Activated T-helper 17 cell treated with anti-CD3 and anti-CD28 coated beads, Interleukin-2, amount 50 U/mL, for 72 hours (primary cell): ENCODE data around the gene TPD52L1. TPM values are rescaled to one million over a fixed set of nuclear protein-coding genes. Genes with fewer than 3 reads are reported as not detected.

Experiments
- ATAC-seq: fragments of 150-1000 bp; cut with Tn5 transposase; replicated peaks from 2 replicates; pipeline ENCODE4 v1.10.0; 2021; ENCODE audit warnings: mild to moderate bottlenecking, moderate library complexity
- H3K27ac Mint-ChIP-seq: one replicate; pipeline ENCODE4 v1.8.0; 2022; ENCODE audit warnings: mixed read lengths
- H3K27me3 Mint-ChIP-seq: one replicate; pipeline ENCODE4 v1.8.0; 2022; ENCODE audit warnings: mixed read lengths
- H3K36me3 Mint-ChIP-seq: one replicate; pipeline ENCODE4 v1.8.0; 2022; ENCODE audit warnings: low read depth, mild to moderate bottlenecking, mixed read lengths
- H3K4me1 Mint-ChIP-seq: one replicate; pipeline ENCODE4 v1.8.0; 2022; ENCODE audit warnings: mixed read lengths
- H3K4me3 Mint-ChIP-seq: one replicate; pipeline ENCODE4 v1.8.0; 2022; ENCODE audit warnings: mild to moderate bottlenecking, mixed read lengths
- H3K9me3 Mint-ChIP-seq: one replicate; pipeline ENCODE4 v1.8.0; 2022; ENCODE audit warnings: mixed read lengths
- total RNA-seq, 2 donors: library from RNA; stranded (reverse); gene quantifications; one replicate each; pipeline ENCODE4 v1.2.3, GENCODE V29; 2022

TPD52L1 gene
- total RNA-seq, 2 donors from 2014 or later = 0.58 to 1.1 TPM

- no peaks in the 10 kb centered on the region for H3K27me3 Mint-ChIP-seq
- H3K4me3 Mint-ChIP-seq = no peak overlapping the region
- H3K9me3 Mint-ChIP-seq = no peaks in the 10 kb centered on the region
- H3K27ac Mint-ChIP-seq = no peak overlapping the region
- no peaks in the 10 kb centered on the region for H3K36me3 Mint-ChIP-seq
- no peaks in the 10 kb centered on the region for H3K4me1 Mint-ChIP-seq
- no peak for ATAC-seq
These were observed 44.9 kb downstream of the TPD52L1 start for GRCh38 chr6:125198398-125198937.

GRCh38 chr6:125200941-125201340, 47.4 kb downstream of the TPD52L1 start:
- Mint-ChIP-seq H3K4me3 (no peak overlapping the region), H3K9me3 (no peaks in the 10 kb centered on the region), H3K4me1 (no peaks in the 10 kb centered on the region), H3K27ac (no peak overlapping the region), H3K36me3 (no peaks in the 10 kb centered on the region), H3K27me3 (no peaks in the 10 kb centered on the region)
- ATAC-seq = no peak

- Mint-ChIP-seq H3K4me1 (no peaks in the 10 kb centered on the region), H3K4me3 (no peak overlapping the region), H3K9me3 (no peaks in the 10 kb centered on the region), H3K27ac (no peak overlapping the region), H3K27me3 (peaks cover 4% of the 10 kb centered on the region), H3K36me3 (no peaks in the 10 kb centered on the region)
- ATAC-seq = no peak
These were observed 48.6 kb downstream of the TPD52L1 start for GRCh38 chr6:125201961-125202729.

GRCh38 chr6:125203395-125203794, 49.8 kb downstream of the TPD52L1 start:
- Mint-ChIP-seq H3K9me3 (no peaks in the 10 kb centered on the region), H3K27ac (no peak overlapping the region), H3K27me3 (peaks cover 4% of the 10 kb centered on the region), H3K4me1 (no peaks in the 10 kb centered on the region), H3K36me3 (no peaks in the 10 kb centered on the region), H3K4me3 (no peak overlapping the region)
- no peak for ATAC-seq

GRCh38 chr6:125205931-125206330, 52.4 kb downstream of the TPD52L1 start:
- Mint-ChIP-seq H3K36me3 (no peaks in the 10 kb centered on the region), H3K4me1 (no peaks in the 10 kb centered on the region), H3K4me3 (no peak overlapping the region), H3K9me3 (no peaks in the 10 kb centered on the region), H3K27me3 (peaks cover 4% of the 10 kb centered on the region), H3K27ac (no peak overlapping the region)
- ATAC-seq = no peak

GRCh38 chr6:125206389-125206788, 52.8 kb downstream of the TPD52L1 start:
- H3K27me3 Mint-ChIP-seq = peaks cover 4% of the 10 kb centered on the region
- no peak for ATAC-seq
- H3K36me3 Mint-ChIP-seq = no peaks in the 10 kb centered on the region
- H3K4me1 Mint-ChIP-seq = no peaks in the 10 kb centered on the region
- H3K4me3 Mint-ChIP-seq = no peak overlapping the region
- no peaks in the 10 kb centered on the region for H3K9me3 Mint-ChIP-seq
- no peak overlapping the region for H3K27ac Mint-ChIP-seq

- Mint-ChIP-seq H3K9me3 (no peaks in the 10 kb centered on the region), H3K4me3 (no peak overlapping the region), H3K27me3 (peaks cover 4% of the 10 kb centered on the region), H3K27ac (no peak overlapping the region), H3K36me3 (no peaks in the 10 kb centered on the region), H3K4me1 (no peaks in the 10 kb centered on the region)
- ATAC-seq = no peak
These were observed 54.4 kb downstream of the TPD52L1 start for GRCh38 chr6:125207956-125208355.

- Mint-ChIP-seq H3K27me3 (peaks cover 4% of the 10 kb centered on the region), H3K27ac (no peak overlapping the region), H3K9me3 (no peaks in the 10 kb centered on the region), H3K36me3 (no peaks in the 10 kb centered on the region), H3K4me1 (no peaks in the 10 kb centered on the region), H3K4me3 (no peak overlapping the region)
- ATAC-seq = no peak
These were observed 55.2 kb downstream of the TPD52L1 start for GRCh38 chr6:125208625-125209249.

- ATAC-seq = no peak
- H3K27ac Mint-ChIP-seq = no peak overlapping the region
- H3K36me3 Mint-ChIP-seq = no peaks in the 10 kb centered on the region
- no peaks in the 10 kb centered on the region for H3K9me3 Mint-ChIP-seq
- H3K4me1 Mint-ChIP-seq = no peaks in the 10 kb centered on the region
- H3K4me3 Mint-ChIP-seq = no peak overlapping the region
- peaks cover 4% of the 10 kb centered on the region for H3K27me3 Mint-ChIP-seq
These were observed 57.1 kb downstream of the TPD52L1 start for GRCh38 chr6:125210667-125211066.

GRCh38 chr6:125211352-125211751, 57.8 kb downstream of the TPD52L1 start:
- no peak overlapping the region for H3K4me3 Mint-ChIP-seq
- no peaks in the 10 kb centered on the region for H3K9me3 Mint-ChIP-seq
- H3K27me3 Mint-ChIP-seq = peaks cover 4% of the 10 kb centered on the region
- no peaks in the 10 kb centered on the region for H3K4me1 Mint-ChIP-seq
- no peak overlapping the region for H3K27ac Mint-ChIP-seq
- ATAC-seq = no peak
- no peaks in the 10 kb centered on the region for H3K36me3 Mint-ChIP-seq

- no peak for ATAC-seq
- Mint-ChIP-seq H3K27ac (no peak overlapping the region), H3K4me1 (no peaks in the 10 kb centered on the region), H3K9me3 (no peaks in the 10 kb centered on the region), H3K36me3 (no peaks in the 10 kb centered on the region), H3K27me3 (no peaks in the 10 kb centered on the region), H3K4me3 (no peak overlapping the region)
These were observed 58.8 kb downstream of the TPD52L1 start for GRCh38 chr6:125212377-125212776.

- Mint-ChIP-seq H3K36me3 (no peaks in the 10 kb centered on the region), H3K27ac (no peak overlapping the region), H3K27me3 (peaks cover 5% of the 10 kb centered on the region), H3K4me1 (no peaks in the 10 kb centered on the region), H3K4me3 (no peak overlapping the region), H3K9me3 (no peaks in the 10 kb centered on the region)
- no peak for ATAC-seq
These were observed 60.4 kb downstream of the TPD52L1 start for GRCh38 chr6:125213939-125214338.

GRCh38 chr6:125215252-125215819, 61.8 kb downstream of the TPD52L1 start:
- Mint-ChIP-seq H3K4me3 (no peak overlapping the region), H3K36me3 (no peaks in the 10 kb centered on the region), H3K27me3 (peaks cover 8% of the 10 kb centered on the region), H3K9me3 (no peaks in the 10 kb centered on the region), H3K4me1 (no peaks in the 10 kb centered on the region), H3K27ac (no peak overlapping the region)
- ATAC-seq = no peak

- no peak overlapping the region for H3K4me3 Mint-ChIP-seq
- no peak overlapping the region for H3K27ac Mint-ChIP-seq
- no peaks in the 10 kb centered on the region for H3K9me3 Mint-ChIP-seq
- no peak for ATAC-seq
- H3K36me3 Mint-ChIP-seq = no peaks in the 10 kb centered on the region
- H3K27me3 Mint-ChIP-seq = peaks cover 8% of the 10 kb centered on the region
- H3K4me1 Mint-ChIP-seq = no peaks in the 10 kb centered on the region
These were observed 62.4 kb downstream of the TPD52L1 start for GRCh38 chr6:125216015-125216414.

- Mint-ChIP-seq H3K36me3 (no peaks in the 10 kb centered on the region), H3K9me3 (no peaks in the 10 kb centered on the region), H3K27me3 (peaks cover 8% of the 10 kb centered on the region), H3K27ac (no peak overlapping the region), H3K4me1 (no peaks in the 10 kb centered on the region), H3K4me3 (no peak overlapping the region)
- no peak for ATAC-seq
These were observed 63.8 kb downstream of the TPD52L1 start for GRCh38 chr6:125217369-125217768.
